HG03342 (cell line): Measurements from ENCODE around the gene NUDCD3.
"Not testable (repeated sequence)": the region's sequence is repeated elsewhere in the genome, so short reads cannot be mapped to it uniquely, and the experiment has no call there.

Experiments used
- ATAC-seq: cut with Tn5 transposase; IDR thresholded peaks from one replicate; pipeline ENCODE4 v1.9.1; 2021; ENCODE audit warnings: mild to moderate bottlenecking, moderate library complexity; ENCODE audit not compliant: unreplicated experiment

Gene NUDCD3

GRCh38 chr7:44518761-44519160, 28.3 kb upstream of the NUDCD3 start:
- no peak for ATAC-seq

DNA sequence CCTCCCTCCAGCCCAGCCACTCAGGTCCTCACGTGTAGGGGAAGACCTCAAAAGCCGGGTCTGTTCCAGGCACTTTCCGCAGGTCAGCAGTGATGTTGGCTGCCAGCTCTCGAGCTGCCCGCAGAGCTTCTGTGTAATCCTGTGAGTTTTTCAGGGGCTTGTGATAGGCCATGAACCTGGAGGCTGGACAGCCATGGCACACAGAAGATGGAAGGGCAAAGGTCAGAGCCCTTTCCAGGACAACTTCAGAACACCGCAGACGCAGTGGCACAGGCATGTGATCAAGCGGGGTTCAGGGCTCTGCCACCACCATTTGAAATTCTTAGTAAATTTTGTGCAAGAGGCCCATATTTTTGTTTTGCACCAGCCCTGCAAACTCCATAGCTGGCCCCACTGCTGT, 26.7 kb upstream of the NUDCD3 start:
- no peak for ATAC-seq

DNA sequence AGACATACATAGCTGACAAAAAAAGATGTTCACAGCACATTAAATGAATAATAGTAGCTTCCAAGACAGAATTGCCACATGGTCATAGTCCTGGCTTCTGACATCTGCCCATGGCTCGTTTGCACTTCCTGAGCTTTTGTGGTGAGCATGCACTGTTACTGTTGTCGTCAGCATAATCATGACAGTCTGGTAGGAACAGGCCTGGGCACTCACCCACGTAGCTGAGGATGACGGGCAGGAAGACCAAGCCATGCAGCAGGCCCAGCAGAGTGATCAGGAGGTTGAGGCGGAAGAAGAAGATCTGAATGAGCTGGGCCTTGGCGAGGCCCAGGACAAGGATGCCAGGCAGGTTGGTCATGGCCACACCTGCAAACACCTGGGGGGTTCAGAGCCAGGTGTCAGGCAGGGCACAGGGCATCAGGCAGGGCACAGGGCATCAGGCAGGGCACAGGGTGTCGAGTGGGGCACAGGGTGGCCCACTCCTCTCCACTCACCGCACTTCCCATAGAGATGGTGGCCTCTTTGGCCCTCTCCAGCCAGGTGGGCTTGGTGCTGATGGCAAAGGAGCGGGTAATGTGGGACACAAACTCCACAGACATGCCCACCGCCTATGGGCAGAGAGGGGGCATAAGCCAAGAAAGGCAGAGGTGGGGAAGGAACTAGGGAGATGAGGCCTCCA, 25.3 kb upstream of the NUDCD3 start:
- no peak for ATAC-seq

GRCh38 chr7:44512736-44513135, 22.3 kb upstream of the NUDCD3 start:
- ATAC-seq, result no peak

GRCh38 chr7:44511863-44512468, 21.5 kb upstream of the NUDCD3 start:
- no peak for ATAC-seq

GRCh38 chr7:44511236-44511635, 20.8 kb upstream of the NUDCD3 start:
- ATAC-seq, result no peak

DNA sequence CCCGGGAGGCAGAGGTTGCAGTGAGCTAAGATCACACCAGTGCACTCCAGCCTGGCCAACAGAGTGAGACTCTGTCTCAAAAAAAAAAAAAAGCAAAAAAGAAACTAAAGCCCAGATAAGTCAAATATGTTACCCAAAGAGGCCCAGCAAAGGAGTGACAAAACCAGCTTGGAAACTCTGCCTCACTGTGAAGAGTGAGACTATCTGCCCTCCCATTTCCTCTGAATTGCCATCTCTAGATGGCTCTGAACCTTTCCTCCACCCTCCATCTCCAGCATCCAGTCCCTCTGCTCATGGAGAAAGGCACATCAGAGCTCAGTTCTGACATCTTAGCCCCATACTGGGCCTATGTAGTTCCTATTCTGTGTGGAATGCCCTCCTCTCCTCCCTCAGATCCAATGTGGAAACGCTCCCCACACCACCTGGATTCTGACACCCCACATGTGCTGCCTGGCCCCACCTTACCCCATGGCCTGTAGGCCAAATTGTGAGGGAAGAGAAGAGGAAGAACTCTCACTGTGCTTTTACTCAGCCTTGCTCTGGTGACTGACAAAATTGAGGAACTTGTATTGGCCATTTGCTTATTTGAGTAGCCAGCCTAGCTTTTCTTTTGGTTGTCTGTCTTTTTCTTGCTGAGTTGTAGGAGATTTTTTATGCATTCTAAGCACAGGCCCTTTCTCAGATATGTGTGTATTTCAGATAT, 18.0 kb upstream of the NUDCD3 start:
- ATAC-seq, result no peak

DNA sequence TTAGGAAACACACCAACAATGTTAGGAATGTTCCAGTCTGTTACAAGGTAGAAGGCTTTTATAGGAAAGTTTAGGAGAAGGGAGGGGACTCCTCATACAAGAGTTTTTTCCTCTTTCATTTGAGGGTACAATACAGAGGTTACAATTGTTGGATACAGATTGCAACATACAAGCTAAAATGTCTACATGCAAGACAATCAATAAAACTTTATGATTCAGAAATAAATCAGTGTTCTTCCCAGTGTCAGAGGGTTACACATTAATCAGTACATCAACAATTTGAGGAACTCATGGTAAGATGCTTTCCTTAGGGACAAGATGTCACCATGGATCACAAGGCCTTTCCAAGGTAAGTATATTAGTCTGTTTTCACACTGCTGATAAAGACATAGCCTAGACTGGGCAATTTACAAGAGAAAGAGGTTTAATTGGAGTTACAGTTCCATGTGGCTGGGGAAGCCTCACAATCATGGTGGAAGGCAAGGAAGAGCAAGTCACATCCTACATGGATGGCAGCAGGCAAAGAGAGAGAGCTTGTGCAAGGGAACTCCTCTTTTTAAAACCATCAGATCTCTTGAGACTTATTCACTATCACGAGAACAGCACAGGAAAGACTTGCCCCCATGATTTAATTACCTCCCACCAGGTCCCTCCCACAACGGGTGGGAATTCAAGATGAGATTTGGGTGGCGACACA, 16.3 kb upstream of the NUDCD3 start:
- not testable (repeated sequence) for ATAC-seq

DNA sequence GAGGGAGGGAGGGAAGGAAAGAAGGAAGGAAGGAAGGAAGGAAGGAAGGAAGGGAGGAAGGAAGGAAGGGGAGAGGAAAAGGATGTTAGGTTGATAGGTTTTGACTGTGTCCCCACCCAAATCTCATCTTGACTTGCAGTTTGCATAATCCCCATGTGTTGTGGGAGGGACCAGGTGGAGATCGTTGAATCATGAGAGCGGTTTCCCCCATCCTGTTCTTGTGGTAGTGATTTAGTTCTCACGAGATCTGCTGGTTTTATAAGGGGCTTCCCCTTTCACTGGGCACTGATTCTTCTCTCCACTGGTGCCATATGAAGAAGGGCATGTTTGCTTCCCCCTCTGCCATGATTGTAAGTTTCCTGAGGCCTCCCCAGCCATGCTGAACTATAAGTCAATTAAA, 15.1 kb upstream of the NUDCD3 start:
- ATAC-seq, result no peak

DNA sequence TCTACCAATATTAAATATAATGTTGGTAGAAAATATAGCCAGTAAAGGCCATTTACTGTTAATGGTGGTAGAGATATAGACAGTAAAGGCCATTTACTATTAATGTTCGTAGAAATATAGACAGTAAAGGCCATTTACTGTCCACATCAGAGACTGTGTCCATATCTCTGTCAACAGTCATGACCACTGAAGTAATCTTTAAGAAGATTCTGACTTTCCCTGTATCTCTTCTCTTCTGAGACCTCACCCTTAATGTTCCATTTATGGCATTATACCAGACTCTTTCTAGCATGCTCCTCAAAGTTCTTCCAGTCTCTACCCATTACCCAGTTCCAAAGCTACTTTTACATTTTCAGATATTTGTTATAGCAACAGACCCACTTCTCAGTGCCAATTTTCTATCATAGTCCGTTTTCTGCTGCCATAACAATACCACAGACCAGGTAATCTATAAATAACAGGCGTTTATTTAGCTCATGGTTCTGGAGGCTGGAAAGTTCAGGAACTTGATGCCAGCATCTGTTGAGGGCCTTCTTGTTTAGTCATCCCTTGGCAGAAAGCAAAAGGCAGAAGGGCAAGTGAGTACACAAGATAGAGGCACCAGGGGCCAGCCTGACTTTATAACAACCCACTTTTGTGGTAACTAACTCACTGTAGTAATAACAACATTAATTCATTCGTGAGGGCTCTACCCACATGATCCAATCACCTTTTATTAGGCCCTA, 7.9 kb upstream of the NUDCD3 start:
- no peak for ATAC-seq

- ATAC-seq, result no peak
Measured at GRCh38 chr7:44497155-44498027, 6.9 kb upstream of the NUDCD3 start.

- no peak for ATAC-seq
Measured at GRCh38 chr7:44496385-44496784, 5.9 kb upstream of the NUDCD3 start.

- ATAC-seq, result no peak
Measured at GRCh38 chr7:44494960-44495359, 4.5 kb upstream of the NUDCD3 start.

DNA sequence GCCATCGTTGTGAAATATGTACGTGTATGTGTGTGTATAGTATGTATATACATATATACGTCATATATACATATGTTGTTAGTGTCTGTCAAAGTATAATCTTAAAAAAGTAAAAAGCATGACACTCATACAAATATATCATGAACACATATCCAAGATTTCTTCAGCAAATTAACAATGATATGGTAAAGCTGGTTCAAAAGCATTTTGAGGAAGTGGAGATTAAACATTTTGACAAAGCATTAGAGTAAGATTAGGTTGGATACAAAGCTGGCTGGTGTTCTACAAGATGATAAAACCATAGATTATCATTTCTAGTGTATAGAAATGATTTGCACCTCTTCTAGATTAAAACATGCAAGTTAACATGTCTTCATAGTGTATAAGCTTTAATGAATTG, 771 bp upstream of the NUDCD3 start:
- no peak for ATAC-seq

DNA sequence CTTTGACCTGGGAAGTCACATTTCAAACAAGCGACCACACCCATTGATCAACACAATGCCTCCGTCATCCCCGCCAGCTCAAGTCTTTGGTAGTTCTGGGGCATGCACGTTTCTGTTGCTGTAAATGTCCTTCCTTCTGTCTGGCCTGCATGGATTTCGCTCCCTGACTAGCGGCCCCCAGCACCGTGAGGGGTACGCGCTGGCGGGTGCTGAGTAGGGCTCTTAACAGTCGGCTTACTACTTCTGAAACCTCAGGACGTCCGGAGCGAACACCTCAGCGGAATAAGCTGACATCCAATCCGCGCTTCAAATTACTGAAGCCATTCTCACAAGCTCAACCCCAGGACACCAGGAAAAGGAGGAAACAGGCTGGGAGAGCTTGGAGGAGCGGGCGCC, 505 bp downstream of the NUDCD3 start:
- peak; percentile 21 for ATAC-seq

DNA sequence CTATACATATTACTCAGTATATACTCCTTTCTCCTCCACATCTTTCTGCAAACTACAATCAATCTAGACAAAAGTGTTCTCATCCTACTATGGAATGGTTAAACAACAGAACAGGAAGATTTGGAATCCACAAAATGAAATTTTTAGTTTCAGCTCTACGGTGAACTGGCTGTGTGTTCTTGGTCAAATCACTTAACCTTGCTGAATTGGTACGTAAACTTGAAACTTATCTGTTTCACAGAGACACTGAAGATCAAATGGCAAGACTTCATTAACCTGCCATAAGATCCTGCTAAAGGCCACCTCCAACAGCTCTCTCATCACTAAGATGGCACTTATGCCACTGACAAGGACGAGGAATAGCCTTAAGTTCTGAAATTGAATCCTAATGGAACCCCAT, 1.5 kb downstream of the NUDCD3 start:
- no peak for ATAC-seq

DNA sequence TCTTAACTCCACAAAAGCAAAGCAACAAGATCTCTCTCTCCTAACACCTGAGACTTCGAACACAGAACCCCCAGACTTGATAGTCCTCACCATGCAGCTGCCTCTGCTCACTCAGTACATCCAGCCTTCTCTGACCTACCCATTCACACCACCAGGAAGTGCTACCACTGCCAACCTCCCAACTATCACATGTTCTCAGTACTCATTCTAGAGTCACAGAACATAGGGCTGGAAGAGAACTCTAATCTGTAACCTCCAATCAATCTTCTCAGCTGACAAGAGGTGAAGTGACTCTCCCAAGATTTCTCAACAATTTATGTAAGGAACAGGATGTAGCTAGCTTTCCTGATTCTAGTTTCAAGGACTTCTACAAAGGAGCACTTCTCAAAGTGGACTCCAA, 3.8 kb downstream of the NUDCD3 start:
- no peak for ATAC-seq

GRCh38 chr7:44486001-44486400, 4.5 kb downstream of the NUDCD3 start:
- ATAC-seq, result no peak

GRCh38 chr7:44484482-44485313, 5.8 kb downstream of the NUDCD3 start:
- ATAC-seq, result no peak
